Measurements from ENCODE around the gene RNF225. TPM values are rescaled to one million over a fixed set of nuclear protein-coding genes. Genes with fewer than 3 reads are reported as not detected.
"Not testable (repeated sequence)": the region's sequence is repeated elsewhere in the genome, so short reads cannot be mapped to it uniquely, and the experiment has no call there.

The RNF225 gene
- total RNA-seq (2014; rRNA removed; shearing (Covaris generic); ENCODE audit: low replicate concordance): not detected in 2 replicates

- DNase-seq (ENCODE audit: low read depth): no peak
- in situ Hi-C loops (cut with HindIII; ENCODE audit: low pct_unique_long_range_greater_than_20kb, low sequenced_read_pairs): no loop called here
Observed at GRCh38 chr19:58395220-58395978, at the start of gene RNF225. Gene RNF225, plus strand, starts transcription at chr19:58395656. Its CDS starts 434 bp downstream, at chr19:58396090.

GRCh38 chr19:58346961-58347929 lies 48.2 kb upstream of the RNF225 start:
- no peak for DNase-seq (ENCODE audit: low read depth)
- in situ Hi-C loops (cut with HindIII; ENCODE audit: low pct_unique_long_range_greater_than_20kb, low sequenced_read_pairs): no loop called here

GRCh38 chr19:58348080-58348479 lies 47.4 kb upstream of the RNF225 start:
- in situ Hi-C loops (cut with HindIII; ENCODE audit: low pct_unique_long_range_greater_than_20kb, low sequenced_read_pairs): not testable (repeated sequence)

GRCh38 chr19:58349590-58349989 lies 45.9 kb upstream of the RNF225 start:
- DNase-seq (ENCODE audit: low read depth): no peak
- in situ Hi-C loops (cut with HindIII; ENCODE audit: low pct_unique_long_range_greater_than_20kb, low sequenced_read_pairs): no loop called here

More at GRCh38 chr19:58348080-58348479, 47.4 kb upstream of the RNF225 start:
- not testable (repeated sequence) for DNase-seq (ENCODE audit: low read depth)

GRCh38 chr19:58350001-58350861 lies 45.2 kb upstream of the RNF225 start:
- no peak for DNase-seq (ENCODE audit: low read depth)
- in situ Hi-C loops (cut with HindIII; ENCODE audit: low pct_unique_long_range_greater_than_20kb, low sequenced_read_pairs): no loop called here

GRCh38 chr19:58350871-58351557 lies 44.4 kb upstream of the RNF225 start:
- DNase-seq (ENCODE audit: low read depth): no peak
- in situ Hi-C loops (cut with HindIII; ENCODE audit: low pct_unique_long_range_greater_than_20kb, low sequenced_read_pairs): no loop called here

- in situ Hi-C loops (cut with HindIII; ENCODE audit: low pct_unique_long_range_greater_than_20kb, low sequenced_read_pairs): no loop called here
- no peak for DNase-seq (ENCODE audit: low read depth)
Observed at GRCh38 chr19:58351558-58351878, 43.9 kb upstream of the RNF225 start.

- no peak for DNase-seq (ENCODE audit: low read depth)
- in situ Hi-C loops (cut with HindIII; ENCODE audit: low pct_unique_long_range_greater_than_20kb, low sequenced_read_pairs): no loop called here
Observed at GRCh38 chr19:58351990-58352755, 43.3 kb upstream of the RNF225 start.

- in situ Hi-C loops (cut with HindIII; ENCODE audit: low pct_unique_long_range_greater_than_20kb, low sequenced_read_pairs): no loop called here
- DNase-seq (ENCODE audit: low read depth): no peak
Observed at GRCh38 chr19:58352760-58353671, 42.4 kb upstream of the RNF225 start, which contains the start of gene A1BG. Gene A1BG, minus strand, starts transcription at chr19:58353492. Its CDS starts 55 bp downstream, at chr19:58353437.

- no peak for DNase-seq (ENCODE audit: low read depth)
- in situ Hi-C loops (cut with HindIII; ENCODE audit: low pct_unique_long_range_greater_than_20kb, low sequenced_read_pairs): no loop called here
Observed at GRCh38 chr19:58353717-58354477, 41.6 kb upstream of the RNF225 start.

GRCh38 chr19:58354478-58355030 lies 40.9 kb upstream of the RNF225 start:
- in situ Hi-C loops (cut with HindIII; ENCODE audit: low pct_unique_long_range_greater_than_20kb, low sequenced_read_pairs): no loop called here
- no peak for DNase-seq (ENCODE audit: low read depth)

GRCh38 chr19:58355215-58355796 lies 40.1 kb upstream of the RNF225 start:
- in situ Hi-C loops (cut with HindIII; ENCODE audit: low pct_unique_long_range_greater_than_20kb, low sequenced_read_pairs): no loop called here
- no peak for DNase-seq (ENCODE audit: low read depth)

GRCh38 chr19:58355908-58356765 lies 39.3 kb upstream of the RNF225 start:
- no peak for DNase-seq (ENCODE audit: low read depth)
- in situ Hi-C loops (cut with HindIII; ENCODE audit: low pct_unique_long_range_greater_than_20kb, low sequenced_read_pairs): no loop called here
